ENCODE results near the gene INPP5A. TPM values are rescaled to one million over a fixed set of nuclear protein-coding genes. Genes with fewer than 3 reads are reported as not detected.

The INPP5A gene
- total and polyA plus RNA-seq, 10 of the 15 experiments (the other 5 are each of a cell fraction or from before 2014, with no cell fraction given) = 0.52 to 15.0 (median 6.3) TPM

DNA sequence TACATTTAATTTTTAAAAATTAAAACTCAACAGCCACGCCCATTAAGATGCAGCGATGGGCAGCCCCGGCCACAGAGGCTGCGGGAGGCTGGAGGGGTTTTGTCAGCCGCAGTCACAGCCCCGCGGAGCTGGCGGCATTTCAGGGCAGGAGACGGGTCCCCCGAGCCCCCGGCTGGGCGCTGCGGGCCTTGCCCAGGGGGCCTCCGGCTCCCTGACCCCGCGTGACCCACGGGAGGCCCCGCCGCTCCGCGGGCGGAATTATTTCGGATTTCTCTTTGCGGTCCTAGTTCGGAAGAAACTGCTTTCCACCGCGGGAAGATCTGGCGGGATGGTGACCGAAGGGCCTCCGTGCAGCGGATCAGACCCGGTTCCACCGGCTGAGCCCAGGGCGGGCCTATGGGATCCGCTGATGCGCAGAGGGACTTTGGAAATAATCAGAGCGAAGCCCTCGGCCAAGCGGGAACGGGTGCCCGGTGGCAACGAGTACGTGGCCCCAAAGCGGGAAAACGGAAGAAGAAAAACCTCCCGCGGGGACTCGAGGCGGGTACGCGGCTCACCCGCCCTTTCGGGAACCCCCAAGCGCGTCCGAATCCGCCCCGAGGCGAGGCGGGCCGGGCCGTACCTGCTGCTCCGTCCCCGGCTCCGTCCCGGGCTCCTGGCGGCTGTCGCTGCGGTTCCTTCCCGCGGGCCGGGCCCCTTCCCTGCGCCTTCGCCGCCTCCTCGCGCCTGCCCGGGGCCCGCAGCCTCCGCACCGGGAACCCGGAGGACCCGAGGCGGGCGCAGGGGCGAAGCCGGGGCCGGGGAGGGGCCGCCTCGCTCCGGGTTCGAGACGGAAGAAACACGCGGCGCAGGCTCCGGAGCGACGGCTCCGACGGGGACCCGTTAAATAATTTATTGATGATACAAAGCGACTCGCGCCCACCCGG, 246.6 kb downstream of the INPP5A start:
- ChIA-PET CTCF (no interaction called here), POLR2A (no interaction called here), RAD21 (ENCODE audit: unreplicated experiment) (no interaction called here), SMC1A (ENCODE audit: uncharacterized antibody, unreplicated experiment) (no interaction called here)
- no peaks in the 10 kb centered on the region for H3K4me1 ChIP-seq (ENCODE audit: control insufficient read depth, insufficient read depth, low read length)
- H3K9me3 ChIP-seq (replicated peaks; ENCODE audit: control insufficient read depth, insufficient read depth, low read length) = no peaks in the 10 kb centered on the region; the same call in 2 of the 3 replicates
- no peaks in the 10 kb centered on the region for H3K36me3 ChIP-seq (ENCODE audit: control insufficient read depth in 2 of 2, insufficient read depth in 2 of 2, low read length in 1 of 2)
- ATAC-seq (no peak), DNase-seq (ENCODE audit: low read depth, low spot score) (no peak), FAIRE-seq (no peak)
- no peaks in the 10 kb centered on the region for H4K20me1 ChIP-seq (ENCODE audit: control insufficient read depth, insufficient read depth)
- H3K4me3 ChIP-seq = no peak overlapping the region
- no peak overlapping the region for H2AFZ ChIP-seq (ENCODE audit: control insufficient read depth, low read depth, low read length)
- BruUV-seq (replicated peaks) = no TSS peak
- H3K79me2 ChIP-seq (ENCODE audit: control insufficient read depth, insufficient read depth, low read length) = no peaks in the 10 kb centered on the region
- intact Hi-C loops (cut with micrococcal nuclease; ENCODE audit: unreplicated experiment) (no loop called here), in situ Hi-C loops (cut with MboI) (no loop called here)
- H3K9ac ChIP-seq (ENCODE audit: control insufficient read depth, insufficient read depth, low read length) = no peak overlapping the region
- no peak overlapping the region for H3K4me2 ChIP-seq (ENCODE audit: control insufficient read depth, insufficient read depth)
- no peak for TF ChIP-seq SRF (IDR thresholded peaks at IDR 0.05; ENCODE audit: low read depth in 2 of 2, low read length in 2 of 2)
- no peak for TF ChIP-seq JUND (IDR thresholded peaks at IDR 0.05; ENCODE audit: low read depth, low read length)
- no peak for TF ChIP-seq MTA2 (IDR thresholded peaks at IDR 0.05; ENCODE audit: low read depth)
- TF ChIP-seq, protein P1, sequence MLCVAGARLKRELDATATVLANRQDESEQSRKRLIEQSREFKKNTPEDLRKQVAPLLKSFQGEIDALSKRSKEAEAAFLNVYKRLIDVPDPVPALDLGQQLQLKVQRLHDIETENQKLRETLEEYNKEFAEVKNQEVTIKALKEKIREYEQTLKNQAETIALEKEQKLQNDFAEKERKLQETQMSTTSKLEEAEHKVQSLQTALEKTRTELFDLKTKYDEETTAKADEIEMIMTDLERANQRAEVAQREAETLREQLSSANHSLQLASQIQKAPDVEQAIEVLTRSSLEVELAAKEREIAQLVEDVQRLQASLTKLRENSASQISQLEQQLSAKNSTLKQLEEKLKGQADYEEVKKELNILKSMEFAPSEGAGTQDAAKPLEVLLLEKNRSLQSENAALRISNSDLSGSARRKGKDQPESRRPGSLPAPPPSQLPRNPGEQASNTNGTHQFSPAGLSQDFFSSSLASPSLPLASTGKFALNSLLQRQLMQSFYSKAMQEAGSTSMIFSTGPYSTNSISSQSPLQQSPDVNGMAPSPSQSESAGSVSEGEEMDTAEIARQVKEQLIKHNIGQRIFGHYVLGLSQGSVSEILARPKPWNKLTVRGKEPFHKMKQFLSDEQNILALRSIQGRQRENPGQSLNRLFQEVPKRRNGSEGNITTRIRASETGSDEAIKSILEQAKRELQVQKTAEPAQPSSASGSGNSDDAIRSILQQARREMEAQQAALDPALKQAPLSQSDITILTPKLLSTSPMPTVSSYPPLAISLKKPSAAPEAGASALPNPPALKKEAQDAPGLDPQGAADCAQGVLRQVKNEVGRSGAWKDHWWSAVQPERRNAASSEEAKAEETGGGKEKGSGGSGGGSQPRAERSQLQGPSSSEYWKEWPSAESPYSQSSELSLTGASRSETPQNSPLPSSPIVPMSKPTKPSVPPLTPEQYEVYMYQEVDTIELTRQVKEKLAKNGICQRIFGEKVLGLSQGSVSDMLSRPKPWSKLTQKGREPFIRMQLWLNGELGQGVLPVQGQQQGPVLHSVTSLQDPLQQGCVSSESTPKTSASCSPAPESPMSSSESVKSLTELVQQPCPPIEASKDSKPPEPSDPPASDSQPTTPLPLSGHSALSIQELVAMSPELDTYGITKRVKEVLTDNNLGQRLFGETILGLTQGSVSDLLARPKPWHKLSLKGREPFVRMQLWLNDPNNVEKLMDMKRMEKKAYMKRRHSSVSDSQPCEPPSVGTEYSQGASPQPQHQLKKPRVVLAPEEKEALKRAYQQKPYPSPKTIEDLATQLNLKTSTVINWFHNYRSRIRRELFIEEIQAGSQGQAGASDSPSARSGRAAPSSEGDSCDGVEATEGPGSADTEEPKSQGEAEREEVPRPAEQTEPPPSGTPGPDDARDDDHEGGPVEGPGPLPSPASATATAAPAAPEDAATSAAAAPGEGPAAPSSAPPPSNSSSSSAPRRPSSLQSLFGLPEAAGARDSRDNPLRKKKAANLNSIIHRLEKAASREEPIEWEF (IDR thresholded peaks at IDR 0.05; ENCODE audit: insufficient replicate concordance, low read depth, low read length) = no peak
- H3K27ac ChIP-seq (ENCODE audit: control insufficient read depth, insufficient read depth) = no peak overlapping the region
- WGBS (ENCODE audit: insufficient coverage, insufficient replicate concordance, low lambda C conversion rate, missing lambda C conversion rate) = 69% methylated on average over 76 of the region's 106 CpGs
- H3K27me3 ChIP-seq (replicated peaks in 1 of 2; ENCODE audit: control insufficient read depth in 2 of 2, insufficient read depth in 2 of 2, low read length in 1 of 2) = no peaks in the 10 kb centered on the region

Measured in GM12878 (cell line).